HG03159 (cell line): ENCODE results near the gene CD58.
A peak's percentile ranks its signal among the peaks of the same experiment; 100 is the strongest.
"Not testable (repeated sequence)": the region's sequence is repeated elsewhere in the genome, so short reads cannot be mapped to it uniquely, and the experiment has no call there.

Source experiments
- ATAC-seq: cut with Tn5 transposase; IDR thresholded peaks from one replicate; pipeline ENCODE4 v1.9.1; 2021; ENCODE audit warnings: mild to moderate bottlenecking, moderate library complexity; ENCODE audit not compliant: unreplicated experiment

Gene CD58

GRCh38 chr1:116572099-116572498 lies 1.3 kb upstream of the CD58 start:
- ATAC-seq, result no peak

GRCh38 chr1:116571215-116571919 lies 541 bp upstream of the CD58 start:
- no peak for ATAC-seq

GRCh38 chr1:116569776-116570357 lies 959 bp downstream of the CD58 start:
- no peak for ATAC-seq

GRCh38 chr1:116569381-116569670 lies 1.5 kb downstream of the CD58 start:
- no peak for ATAC-seq

- no peak for ATAC-seq
These were observed 2.0 kb downstream of the CD58 start for GRCh38 chr1:116568662-116569380.

GRCh38 chr1:116567790-116568661 lies 2.8 kb downstream of the CD58 start:
- no peak for ATAC-seq

GRCh38 chr1:116565222-116565621 lies 5.6 kb downstream of the CD58 start:
- no peak for ATAC-seq

- no peak for ATAC-seq
These were observed 6.4 kb downstream of the CD58 start for GRCh38 chr1:116564426-116564825.

- not testable (repeated sequence) for ATAC-seq
These were observed 8.4 kb downstream of the CD58 start for GRCh38 chr1:116562465-116562864.

GRCh38 chr1:116561563-116561962 lies 9.3 kb downstream of the CD58 start:
- ATAC-seq, result no peak

GRCh38 chr1:116560704-116561490 lies 9.9 kb downstream of the CD58 start:
- peak; percentile 29 for ATAC-seq

GRCh38 chr1:116559304-116559761 lies 11.5 kb downstream of the CD58 start:
- no peak for ATAC-seq

GRCh38 chr1:116558571-116558970 lies 12.3 kb downstream of the CD58 start:
- no peak for ATAC-seq

- no peak for ATAC-seq
These were observed 12.7 kb downstream of the CD58 start for GRCh38 chr1:116558140-116558549.

- no peak for ATAC-seq
These were observed 13.4 kb downstream of the CD58 start for GRCh38 chr1:116557323-116557878.

GRCh38 chr1:116556289-116557006 lies 14.4 kb downstream of the CD58 start:
- ATAC-seq, result peak; percentile 61

- ATAC-seq, result no peak
These were observed 15.9 kb downstream of the CD58 start for GRCh38 chr1:116554924-116555323.

- no peak for ATAC-seq
These were observed 17.3 kb downstream of the CD58 start for GRCh38 chr1:116553386-116554115.
